Muscle of leg (tissue), 16 donors: ENCODE results near the gene HLA-DMB. TPM values are rescaled to one million over a fixed set of nuclear protein-coding genes. Genes with fewer than 3 reads are reported as not detected.

Source experiments
- DNase-seq: peaks from one replicate; pipeline ENCODE4 v3.0.0; 2013
- H3K27ac ChIP-seq: one replicate; pipeline ENCODE4 v1.5.1; 2013; ENCODE audit warnings: mild to moderate bottlenecking, low read length, control low read depth
- H3K27me3 ChIP-seq: one replicate; pipeline ENCODE4 v1.6.1; 2013; ENCODE audit warnings: low read length; ENCODE audit not compliant: control insufficient read depth, insufficient read depth
- H3K36me3 ChIP-seq: one replicate; pipeline ENCODE4 v1.6.1; 2013; ENCODE audit warnings: low read length; ENCODE audit not compliant: control insufficient read depth, insufficient read depth
- H3K4me1 ChIP-seq: one replicate; pipeline ENCODE4 v1.6.1; 2013; ENCODE audit warnings: low read length; ENCODE audit not compliant: control insufficient read depth, insufficient read depth
- H3K4me3 ChIP-seq: one replicate; pipeline ENCODE4 v1.5.1; 2013; ENCODE audit warnings: low read length, control low read depth
- H3K9me3 ChIP-seq: replicated peaks from 2 replicates; pipeline ENCODE4 v1.6.1; 2013; ENCODE audit warnings: low read depth, low read length; ENCODE audit not compliant: control insufficient read depth
- WGBS: methylation state at CpG from one replicate; pipeline ENCODE4 v1.1.5; 2013; ENCODE audit warnings: missing lambda C conversion rate; ENCODE audit not compliant: insufficient coverage; 5-methylcytosine and 5-hydroxymethylcytosine counted together
- long read RNA-seq, 11 donors: transcript quantifications; one replicate each; lab custom pipeline, GENCODE V29; 2026
- polyA plus RNA-seq, 8 donors: library from polyadenylated mRNA; unstranded; fragments of 120-200 nt; gene quantifications; one replicate each; pipeline versions ENCODE4 v1.2.1 to v1.2.3, GENCODE V29; 2013; ENCODE audit warnings: inconsistent platforms in 1 of 8, low replicate concordance in 1 of 8; ENCODE audit not compliant: insufficient read length in 8 of 8, insufficient read depth in 1 of 8
- total RNA-seq: library from RNA; stranded (reverse); fragments of 120-200 nt; gene quantifications from one replicate; pipeline ENCODE4 v1.2.4, GENCODE V29; 2013

Gene HLA-DMB
- total RNA-seq (5.6 TPM), polyA plus RNA-seq (1 to 10 TPM; 3.5 to 5.3 (median 4.3) TPM)
- long read RNA-seq, donor 1, partial matches to known transcripts = 0 of 1 reads
- long read RNA-seq, donor 1, other reads (novel, unspliced or antisense) = 0 of 1 reads
- long read RNA-seq, donor 2, partial matches to known transcripts = 0 of 1 reads
- long read RNA-seq, donor 2, other reads (novel, unspliced or antisense) = 0 of 1 reads
- long read RNA-seq, donor 3, full-length matches to known transcripts = 5 of 5 reads
- long read RNA-seq, donor 3, partial matches to known transcripts = 0 of 5 reads
- long read RNA-seq, donor 3, other reads (novel, unspliced or antisense) = 0 of 5 reads
- long read RNA-seq, donor 4, full-length matches to known transcripts = 6 of 6 reads
- long read RNA-seq, donor 4, partial matches to known transcripts = 0 of 6 reads
- long read RNA-seq, donor 4, other reads (novel, unspliced or antisense) = 0 of 6 reads
- long read RNA-seq, donor 5, full-length matches to known transcripts = 7 of 13 reads
- long read RNA-seq, donor 5, partial matches to known transcripts = 6 of 13 reads
- long read RNA-seq, donor 5, other reads (novel, unspliced or antisense) = 0 of 13 reads
- long read RNA-seq, donor 6, full-length matches to known transcripts = 8 of 17 reads
- long read RNA-seq, donor 6, partial matches to known transcripts = 9 of 17 reads
- long read RNA-seq, donor 6, other reads (novel, unspliced or antisense) = 0 of 17 reads
- long read RNA-seq, donor 7, full-length matches to known transcripts = 6 of 6 reads
- long read RNA-seq, donor 7, partial matches to known transcripts = 0 of 6 reads
- long read RNA-seq, donor 7, other reads (novel, unspliced or antisense) = 0 of 6 reads
- long read RNA-seq, donor 8, partial matches to known transcripts = 0 of 1 reads
- long read RNA-seq, donor 8, other reads (novel, unspliced or antisense) = 0 of 1 reads
- long read RNA-seq, donor 9, full-length matches to known transcripts = 4 of 4 reads
- long read RNA-seq, donor 9, partial matches to known transcripts = 0 of 4 reads
- long read RNA-seq, donor 9, other reads (novel, unspliced or antisense) = 0 of 4 reads
- long read RNA-seq, donor 10, partial matches to known transcripts = 0 of 4 reads
- long read RNA-seq, donor 10, other reads (novel, unspliced or antisense) = 0 of 4 reads
- long read RNA-seq, donor 11, full-length matches to known transcripts = 4 of 4 reads
- long read RNA-seq, donor 11, partial matches to known transcripts = 0 of 4 reads
- long read RNA-seq, donor 11, other reads (novel, unspliced or antisense) = 0 of 4 reads

DNA sequence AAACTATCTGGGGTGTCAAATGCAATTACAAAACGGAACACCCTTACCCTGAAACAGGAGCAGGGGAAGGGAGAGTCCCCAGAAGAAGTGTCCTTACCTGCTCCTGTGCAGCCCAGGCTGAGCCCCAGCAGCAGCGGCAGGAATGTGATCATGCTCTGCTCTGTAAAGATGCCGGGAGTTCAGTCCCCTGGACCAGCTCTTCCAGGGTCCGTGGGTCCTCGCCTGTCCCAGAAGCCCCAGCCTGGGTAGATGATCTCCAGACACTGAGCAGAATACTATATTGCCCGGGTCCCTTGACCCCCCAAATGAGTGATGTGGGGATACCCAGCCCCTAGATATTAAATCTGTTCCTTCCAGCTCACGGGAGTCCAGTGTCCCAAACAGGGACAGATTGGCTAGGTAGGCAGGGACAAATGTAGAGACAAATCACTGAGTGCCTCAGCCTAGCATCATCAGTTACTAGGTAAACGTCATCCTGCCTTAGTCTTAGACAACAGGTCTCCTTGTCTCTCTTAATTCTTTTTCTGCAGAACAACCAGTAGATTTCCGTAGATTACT, at the start of gene HLA-DMB:
Gene HLA-DMB, minus strand, starts transcription at position 373 of the 558 bp plus-strand sequence. Its CDS starts 221 bp downstream, at position 152.
- 27% methylated on average over 6 of the region's 9 CpGs for WGBS
- H3K4me1 ChIP-seq = peaks cover 7% of the 10 kb centered on the region
- peak; percentile 91 for DNase-seq
- no peaks in the 10 kb centered on the region for H3K9me3 ChIP-seq
- peak within 1 kb of the TSS; percentile 86 for H3K27ac ChIP-seq
- H3K4me3 ChIP-seq = peak within 1 kb of the TSS; percentile 33
- no peaks in the 10 kb centered on the region for H3K36me3 ChIP-seq
- peaks cover 16% of the 10 kb centered on the region for H3K27me3 ChIP-seq

DNA sequence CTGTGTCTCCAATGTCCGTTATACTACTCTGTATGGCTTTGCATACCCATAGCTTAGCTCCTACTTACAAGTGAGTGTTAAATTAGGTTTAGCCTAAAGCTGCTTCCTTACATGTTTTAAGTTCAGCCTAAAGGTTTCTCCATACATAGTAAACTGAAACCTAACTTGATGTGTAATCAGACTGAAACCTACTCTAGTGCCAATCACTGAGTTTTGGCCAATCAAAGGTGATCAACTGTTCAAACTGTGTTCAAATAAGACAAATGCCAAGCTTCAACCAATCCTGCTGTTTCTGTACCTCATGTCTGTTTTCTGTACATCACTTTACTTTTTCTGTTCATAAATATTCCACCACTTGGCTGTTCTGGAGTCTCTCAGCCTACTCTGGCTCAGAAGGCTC, 48.5 kb upstream of the HLA-DMB start:
- H3K36me3 ChIP-seq = no peaks in the 10 kb centered on the region
- H3K27me3 ChIP-seq = peaks cover 4% of the 10 kb centered on the region
- H3K9me3 ChIP-seq = no peaks in the 10 kb centered on the region
- WGBS = no CpG with 5 or more reads among the region's 1 CpG
- H3K4me3 ChIP-seq = no peak overlapping the region
- H3K4me1 ChIP-seq = no peaks in the 10 kb centered on the region
- no peak for DNase-seq
- H3K27ac ChIP-seq = no peak overlapping the region

DNA sequence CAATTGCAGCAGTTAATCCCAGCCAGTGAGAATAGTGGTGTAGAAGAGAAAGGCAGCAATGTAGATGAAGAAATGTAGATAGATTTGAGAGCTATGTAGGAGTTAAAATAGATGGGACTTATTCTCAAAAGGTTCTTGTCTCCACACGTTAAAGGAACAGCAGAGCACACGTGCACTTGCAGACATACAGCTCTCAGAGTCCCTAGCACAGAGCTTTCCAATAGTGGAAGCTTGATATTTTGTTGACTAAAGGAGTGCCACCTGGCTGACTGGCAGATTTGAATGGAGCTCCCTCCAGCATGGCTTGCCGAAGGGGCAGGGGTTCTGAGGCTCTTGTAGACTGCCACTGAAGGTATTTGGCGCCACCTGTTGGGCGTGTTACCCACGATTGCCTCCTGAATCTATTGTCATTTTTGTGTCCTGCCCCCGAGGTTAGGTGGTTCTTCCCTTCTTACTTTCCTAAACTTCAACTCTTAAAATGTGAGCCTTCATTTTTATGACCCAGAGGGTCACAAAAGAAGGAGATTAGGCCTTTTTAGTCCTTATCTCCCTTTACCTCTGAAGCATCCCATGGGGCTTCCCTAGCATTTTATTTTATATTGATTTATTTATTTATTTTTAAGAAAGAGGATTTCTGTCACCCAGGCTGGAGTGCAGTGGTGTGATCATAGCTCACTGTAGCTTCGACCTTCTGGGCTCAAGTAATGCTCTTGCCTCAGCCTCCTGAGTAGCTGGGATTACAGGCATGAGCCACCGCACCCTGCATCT, 44.0 kb upstream of the HLA-DMB start:
- Histone ChIP-seq H3K4me3 (no peak overlapping the region), H3K27ac (no peak overlapping the region), H3K9me3 (no peaks in the 10 kb centered on the region), H3K36me3 (peaks cover 19% of the 10 kb centered on the region), H3K27me3 (no peaks in the 10 kb centered on the region), H3K4me1 (no peaks in the 10 kb centered on the region)
- WGBS = 20% methylated on average over 5 of the region's 9 CpGs
- DNase-seq = peak; percentile 89

DNA sequence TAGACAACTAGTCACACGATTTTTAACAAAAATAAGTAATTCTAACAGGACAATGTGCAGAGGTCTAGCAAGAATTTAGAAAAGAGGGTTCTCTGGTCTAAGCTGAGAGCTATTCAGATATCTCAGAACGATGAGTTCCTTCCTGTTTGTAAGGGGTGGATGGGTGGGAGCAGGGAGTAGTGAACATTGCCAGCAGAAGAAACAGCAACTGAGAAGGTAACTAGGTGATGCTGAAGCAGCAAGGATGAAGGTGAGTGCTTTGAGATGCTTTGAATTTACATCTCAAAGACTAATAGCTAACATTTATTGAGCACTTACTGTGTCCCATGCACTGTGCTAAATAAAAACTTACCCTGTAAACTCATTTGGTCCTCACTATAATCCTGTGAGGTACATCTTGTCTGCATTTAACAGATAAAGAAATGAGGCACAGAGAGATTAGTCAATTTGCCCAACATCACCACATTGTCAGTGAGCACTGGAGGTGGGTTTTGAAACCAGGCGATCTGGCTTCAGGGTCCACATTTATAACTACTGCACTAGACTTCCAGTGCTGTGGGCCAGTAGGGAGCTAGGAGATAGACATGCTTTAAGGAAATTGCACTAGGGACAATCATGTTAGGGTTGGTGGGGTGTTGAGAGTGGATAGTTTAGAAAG, 43.3 kb upstream of the HLA-DMB start:
- Histone ChIP-seq H3K4me3 (no peak overlapping the region), H3K27me3 (no peaks in the 10 kb centered on the region), H3K4me1 (no peaks in the 10 kb centered on the region), H3K36me3 (peaks cover 26% of the 10 kb centered on the region), H3K27ac (no peak overlapping the region), H3K9me3 (no peaks in the 10 kb centered on the region)
- no peak for DNase-seq
- WGBS = 67% methylated on average over 1 of the region's 3 CpGs

DNA sequence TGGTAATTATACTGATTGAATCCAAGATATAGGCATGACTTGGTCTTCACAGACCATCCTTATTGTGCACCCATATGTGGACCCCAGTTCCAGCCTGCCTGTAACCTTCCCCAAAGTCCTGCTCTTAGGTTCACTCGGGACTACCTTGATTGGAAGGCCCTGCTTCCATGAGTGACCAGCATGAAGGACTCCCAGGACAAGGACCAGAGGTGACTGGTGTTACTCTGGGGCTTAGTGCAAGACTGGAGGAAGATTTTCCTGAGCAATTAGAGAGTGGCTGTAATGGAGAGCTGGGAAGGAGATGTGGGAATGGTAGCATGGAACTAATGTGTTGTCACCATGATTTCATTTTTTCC, 42.6 kb upstream of the HLA-DMB start:
- no peak for DNase-seq
- no peaks in the 10 kb centered on the region for H3K9me3 ChIP-seq
- no peaks in the 10 kb centered on the region for H3K27me3 ChIP-seq
- no CpG with 5 or more reads among the region's 1 CpG for WGBS
- H3K4me1 ChIP-seq = no peaks in the 10 kb centered on the region
- peaks cover 32% of the 10 kb centered on the region for H3K36me3 ChIP-seq
- H3K27ac ChIP-seq = no peak overlapping the region
- no peak overlapping the region for H3K4me3 ChIP-seq

DNA sequence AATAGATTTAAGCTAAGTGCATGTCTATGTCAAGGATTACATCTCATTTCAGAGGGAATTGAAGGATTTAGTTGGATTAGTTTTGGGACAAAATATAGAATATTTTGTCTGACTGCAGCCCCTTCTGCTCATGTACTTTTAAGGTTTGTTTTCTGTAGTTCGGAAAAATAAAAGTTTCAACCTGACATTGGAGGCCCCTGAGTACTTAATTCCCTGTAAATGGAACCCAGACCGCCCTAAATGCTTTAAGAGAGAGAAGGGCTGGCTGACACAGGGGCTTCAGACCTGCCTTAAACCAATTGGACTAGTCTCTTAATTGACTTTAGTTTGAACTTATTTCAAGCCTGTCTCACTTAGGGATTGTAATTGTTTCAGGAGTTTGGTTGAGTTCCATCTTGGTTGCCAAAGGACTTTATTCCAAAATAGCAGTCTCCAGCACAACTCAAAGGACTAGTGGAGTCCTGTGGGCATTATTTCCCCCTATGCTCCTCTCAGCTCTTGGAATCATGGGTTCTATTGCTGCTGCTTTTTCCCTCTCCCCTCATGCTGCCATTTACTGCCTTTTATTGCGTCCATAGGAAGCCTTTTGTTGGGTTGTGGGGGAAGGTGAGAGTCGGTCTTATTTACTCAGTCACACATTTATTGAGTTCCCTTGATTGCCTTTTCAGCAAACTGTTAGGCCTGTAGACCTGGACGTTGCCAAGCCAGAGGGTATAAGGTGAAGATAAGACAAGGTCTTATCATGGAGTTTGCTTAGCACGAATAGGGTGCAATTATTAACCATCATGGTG, 42.1 kb upstream of the HLA-DMB start:
- H3K36me3 ChIP-seq = peaks cover 38% of the 10 kb centered on the region
- DNase-seq = no peak
- no peak overlapping the region for H3K27ac ChIP-seq
- 43% methylated on average over 1 of the region's 6 CpGs for WGBS
- no peak overlapping the region for H3K4me3 ChIP-seq
- no peaks in the 10 kb centered on the region for H3K27me3 ChIP-seq
- H3K9me3 ChIP-seq = no peaks in the 10 kb centered on the region
- H3K4me1 ChIP-seq = no peaks in the 10 kb centered on the region

DNA sequence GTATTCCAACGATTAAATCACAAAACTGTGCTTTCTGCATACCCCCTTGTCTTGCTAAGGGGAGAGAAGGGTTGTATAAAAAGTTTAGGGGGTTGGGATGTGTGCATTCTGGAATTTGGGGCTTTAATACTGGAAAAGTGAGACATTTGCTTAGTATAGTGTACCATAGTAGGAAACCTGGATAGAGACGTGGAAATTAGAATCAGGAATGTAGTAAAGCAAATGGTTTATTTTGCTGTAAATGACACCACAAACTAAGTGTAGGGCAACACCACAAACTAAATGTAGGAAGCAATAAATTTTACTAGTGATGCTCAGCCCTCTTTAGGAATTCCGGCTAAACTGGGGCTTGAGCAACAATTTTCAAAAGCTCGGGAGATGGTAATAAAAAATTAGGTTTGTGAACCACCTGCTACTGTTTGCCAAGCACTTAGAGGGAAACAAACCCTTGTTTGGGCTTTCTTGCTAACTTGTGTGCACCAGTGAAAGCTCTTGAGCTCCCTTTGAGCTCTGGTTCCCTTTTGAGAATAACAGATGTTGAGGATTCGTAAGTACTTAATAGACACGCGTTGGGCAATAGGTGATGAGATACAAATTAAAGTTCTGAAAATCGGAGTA, 41.4 kb upstream of the HLA-DMB start:
- 22% methylated on average over 4 of the region's 8 CpGs for WGBS
- Histone ChIP-seq H3K9me3 (no peaks in the 10 kb centered on the region), H3K4me1 (no peaks in the 10 kb centered on the region), H3K4me3 (no peak overlapping the region), H3K27me3 (no peaks in the 10 kb centered on the region), H3K27ac (peak overlapping the region; percentile 31), H3K36me3 (peaks cover 45% of the 10 kb centered on the region)
- no peak for DNase-seq

DNA sequence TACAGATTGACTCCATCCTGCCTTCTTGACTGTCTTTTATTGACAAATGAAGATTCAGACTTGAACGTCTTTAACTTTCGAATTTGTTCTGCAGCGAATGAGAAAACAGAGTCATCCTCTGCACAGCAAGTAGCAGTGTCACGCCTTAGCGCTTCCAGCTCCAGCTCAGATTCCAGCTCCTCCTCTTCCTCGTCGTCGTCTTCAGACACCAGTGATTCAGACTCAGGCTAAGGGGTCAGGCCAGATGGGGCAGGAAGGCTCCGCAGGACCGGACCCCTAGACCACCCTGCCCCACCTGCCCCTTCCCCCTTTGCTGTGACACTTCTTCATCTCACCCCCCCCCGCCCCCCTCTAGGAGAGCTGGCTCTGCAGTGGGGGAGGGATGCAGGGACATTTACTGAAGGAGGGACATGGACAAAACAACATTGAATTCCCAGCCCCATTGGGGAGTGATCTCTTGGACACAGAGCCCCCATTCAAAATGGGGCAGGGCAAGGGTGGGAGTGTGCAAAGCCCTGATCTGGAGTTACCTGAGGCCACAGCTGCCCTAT, 39.7 kb upstream of the HLA-DMB start:
- DNase-seq = no peak
- H3K27ac ChIP-seq = no peak overlapping the region
- H3K27me3 ChIP-seq = no peaks in the 10 kb centered on the region
- 66% methylated on average over 7 of the region's 11 CpGs for WGBS
- H3K36me3 ChIP-seq = peaks cover 61% of the 10 kb centered on the region
- H3K4me1 ChIP-seq = no peaks in the 10 kb centered on the region
- H3K9me3 ChIP-seq = no peaks in the 10 kb centered on the region
- H3K4me3 ChIP-seq = no peak overlapping the region
